Neural cell (in vitro differentiated cells): ENCODE results near the gene SLC6A8. TPM values are rescaled to one million over a fixed set of nuclear protein-coding genes. Genes with fewer than 3 reads are reported as not detected.
"Not testable (repeated sequence)": the region's sequence is repeated elsewhere in the genome, so short reads cannot be mapped to it uniquely, and the experiment has no call there.

Experiments
- H2AFZ ChIP-seq: fragments of 200-600, 300-800 bp; sonication (generic), shearing (Covaris generic); 2 replicates; pipeline ENCODE4 v1.6.0; 2014; ENCODE audit warnings: low read depth, mild to moderate bottlenecking, antibody characterized with exemption, low read length, moderate library complexity
- H3F3A ChIP-seq: fragments of 200-600 bp; shearing (Covaris generic); 2 replicates; pipeline ENCODE4 v1.6.1; 2016; ENCODE audit warnings: mild to moderate bottlenecking, moderate library complexity, mixed read lengths, antibody characterized with exemption, low read length; ENCODE audit not compliant: insufficient read depth, poor library complexity, severe bottlenecking
- H3K27ac ChIP-seq: fragments of 200-600, 300-800 bp; sonication (generic), shearing (Covaris generic); 2 replicates; pipeline ENCODE4 v1.5.1; 2014; ENCODE audit warnings: mild to moderate bottlenecking, low read length, moderate library complexity
- H3K27me3 ChIP-seq: fragments of 300-800, 200-600 bp; sonication (generic), shearing (Covaris generic); 2 replicates; pipeline ENCODE4 v1.6.0; 2014; ENCODE audit warnings: mild to moderate bottlenecking, low read depth, low read length, moderate library complexity; ENCODE audit not compliant: insufficient read depth
- H3K36me3 ChIP-seq: fragments of 300-800, 200-600 bp; sonication (generic), shearing (Covaris generic); 2 replicates; pipeline ENCODE4 v1.5.1; 2014; ENCODE audit warnings: mild to moderate bottlenecking, antibody characterized with exemption, low read length, moderate library complexity; ENCODE audit not compliant: insufficient read depth
- H3K4me2 ChIP-seq: fragments of 300-800, 200-600 bp; sonication (generic), shearing (Covaris generic); 2 replicates; pipeline ENCODE4 v1.6.0; 2014; ENCODE audit warnings: mild to moderate bottlenecking, low read length
- H3K4me3 ChIP-seq: fragments of 300-800, 200-600 bp; sonication (generic), shearing (Covaris generic); 2 replicates; pipeline ENCODE4 v1.5.1; 2014; ENCODE audit warnings: mild to moderate bottlenecking, low read length, moderate library complexity
- H3K79me2 ChIP-seq: fragments of 200-600 bp; shearing (Covaris generic); replicated peaks from 2 replicates; pipeline ENCODE4 v1.6.0; 2014; ENCODE audit warnings: mild to moderate bottlenecking, low read length, moderate library complexity; ENCODE audit not compliant: insufficient read depth
- H3K9ac ChIP-seq: fragments of 300-800, 200-600 bp; sonication (generic), shearing (Covaris generic); 2 replicates; pipeline ENCODE4 v1.6.1; 2016; ENCODE audit warnings: mild to moderate bottlenecking, low read length, mixed read lengths
- H3K9me2 ChIP-seq: fragments of 200-600 bp; shearing (Covaris generic); 2 replicates; pipeline ENCODE4 v1.6.1; 2016; ENCODE audit warnings: mild to moderate bottlenecking, low read length, mixed read lengths; ENCODE audit not compliant: insufficient read depth
- H3K9me3 ChIP-seq: fragments of 200-600, 300-800 bp; sonication (generic), shearing (Covaris generic); 2 replicates; pipeline ENCODE4 v1.6.1; 2016; ENCODE audit warnings: mild to moderate bottlenecking, mixed run types, low read length, moderate library complexity, mixed read lengths
- H4K20me1 ChIP-seq: fragments of 200-600 bp; shearing (Covaris generic); 2 replicates; pipeline ENCODE4 v1.6.1; 2016; ENCODE audit warnings: mild to moderate bottlenecking, mixed run types; ENCODE audit not compliant: insufficient read depth
- EP300 ChIP-seq: fragments of 450-650 bp; conservative IDR thresholded peaks from 2 replicates; pipeline ENCODE4 v1.6.1; 2014; ENCODE audit warnings: antibody characterized with exemption, mild to moderate bottlenecking, moderate library complexity; ENCODE audit not compliant: poor library complexity, severe bottlenecking
- EZH2 ChIP-seq: fragments of 200-600, 300-800 bp; shearing (Covaris generic), sonication (generic); IDR thresholded peaks from 2 replicates; pipeline ENCODE4 v1.6.1; 2014; ENCODE audit warnings: antibody characterized with exemption, low read length, borderline replicate concordance, mild to moderate bottlenecking; ENCODE audit not compliant: insufficient read depth, poor library complexity, severe bottlenecking
- MXI1 ChIP-seq: fragments of 450-650 bp; conservative IDR thresholded peaks from 2 replicates; pipeline ENCODE4 v1.6.1; 2014; ENCODE audit warnings: antibody characterized with exemption, mild to moderate bottlenecking; ENCODE audit not compliant: poor library complexity, severe bottlenecking
- POLR2AphosphoS5 ChIP-seq: IDR thresholded peaks from 2 replicates; pipeline ENCODE4 v1.6.1; 2012
- RAD21 ChIP-seq: fragments of 450-650 bp; conservative IDR thresholded peaks from 2 replicates; pipeline ENCODE4 v1.6.1; 2014; ENCODE audit warnings: antibody characterized with exemption, mild to moderate bottlenecking, moderate library complexity
- SMC3 ChIP-seq: fragments of 450-650 bp; conservative IDR thresholded peaks from 2 replicates; pipeline ENCODE4 v1.6.1; 2014; ENCODE audit warnings: antibody characterized with exemption, mild to moderate bottlenecking, moderate library complexity; ENCODE audit not compliant: poor library complexity
- TAF1 ChIP-seq: IDR thresholded peaks from 2 replicates; pipeline ENCODE4 v1.6.1; 2012; ENCODE audit warnings: low read depth
- polyA plus RNA-seq: library from polyadenylated mRNA; depleted of rRNA; stranded (reverse); fragments of >200 nt; gene quantifications from 2 replicates; pipeline ENCODE4 v1.2.3, GENCODE V29; 2014
- TF ChIP-seq, protein P1 (sequence below): fragments of 450-650 bp; IDR thresholded peaks from 2 replicates; pipeline ENCODE4 v1.5.1; 2014; ENCODE audit warnings: antibody characterized with exemption, mild to moderate bottlenecking, moderate library complexity; ENCODE audit not compliant: poor library complexity, severe bottlenecking
- TF ChIP-seq, protein P2 (sequence below): IDR thresholded peaks from 2 replicates; pipeline ENCODE4 v1.6.1; 2012; ENCODE audit warnings: borderline replicate concordance

SLC6A8 gene
- polyA plus RNA-seq, 1 donor from 2014 or later: 36.4 TPM

DNA sequence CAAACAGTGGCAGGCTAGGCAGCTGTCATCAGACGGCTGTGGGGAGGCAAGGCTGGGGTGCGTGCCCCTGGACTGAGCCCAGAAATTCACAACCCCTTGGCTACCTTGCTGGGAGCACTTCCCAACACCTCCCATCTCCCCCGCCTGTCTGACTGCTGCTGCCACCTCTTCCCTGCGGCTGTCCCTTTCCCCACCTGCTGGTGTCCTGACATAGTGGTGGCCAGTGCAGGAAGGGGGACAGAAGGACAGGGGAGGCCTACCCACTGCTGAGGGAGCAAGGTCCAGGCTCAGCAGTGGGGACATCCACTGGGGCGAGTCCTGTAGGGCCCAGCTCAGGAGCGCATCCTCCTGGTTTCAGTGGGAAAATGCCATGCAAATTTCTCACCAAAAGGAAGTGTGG, 40.4 kb downstream of the SLC6A8 start:
- Histone ChIP-seq H3K79me2 (no peaks in the 10 kb centered on the region), H3K9ac (no peak overlapping the region), H3F3A (no peaks in the 10 kb centered on the region), H2AFZ (no peak overlapping the region), H3K36me3 (no peaks in the 10 kb centered on the region), H3K9me2 (no peaks in the 10 kb centered on the region), H3K27me3 (no peaks in the 10 kb centered on the region), H3K4me2 (no peak overlapping the region), H3K9me3 (no peaks in the 10 kb centered on the region), H3K27ac (no peak overlapping the region), H3K4me3 (no peak overlapping the region), H4K20me1 (no peaks in the 10 kb centered on the region)
- TF ChIP-seq, protein P1, sequence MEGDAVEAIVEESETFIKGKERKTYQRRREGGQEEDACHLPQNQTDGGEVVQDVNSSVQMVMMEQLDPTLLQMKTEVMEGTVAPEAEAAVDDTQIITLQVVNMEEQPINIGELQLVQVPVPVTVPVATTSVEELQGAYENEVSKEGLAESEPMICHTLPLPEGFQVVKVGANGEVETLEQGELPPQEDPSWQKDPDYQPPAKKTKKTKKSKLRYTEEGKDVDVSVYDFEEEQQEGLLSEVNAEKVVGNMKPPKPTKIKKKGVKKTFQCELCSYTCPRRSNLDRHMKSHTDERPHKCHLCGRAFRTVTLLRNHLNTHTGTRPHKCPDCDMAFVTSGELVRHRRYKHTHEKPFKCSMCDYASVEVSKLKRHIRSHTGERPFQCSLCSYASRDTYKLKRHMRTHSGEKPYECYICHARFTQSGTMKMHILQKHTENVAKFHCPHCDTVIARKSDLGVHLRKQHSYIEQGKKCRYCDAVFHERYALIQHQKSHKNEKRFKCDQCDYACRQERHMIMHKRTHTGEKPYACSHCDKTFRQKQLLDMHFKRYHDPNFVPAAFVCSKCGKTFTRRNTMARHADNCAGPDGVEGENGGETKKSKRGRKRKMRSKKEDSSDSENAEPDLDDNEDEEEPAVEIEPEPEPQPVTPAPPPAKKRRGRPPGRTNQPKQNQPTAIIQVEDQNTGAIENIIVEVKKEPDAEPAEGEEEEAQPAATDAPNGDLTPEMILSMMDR: no peak
- no peak for TF ChIP-seq RAD21
- TF ChIP-seq, protein P2, sequence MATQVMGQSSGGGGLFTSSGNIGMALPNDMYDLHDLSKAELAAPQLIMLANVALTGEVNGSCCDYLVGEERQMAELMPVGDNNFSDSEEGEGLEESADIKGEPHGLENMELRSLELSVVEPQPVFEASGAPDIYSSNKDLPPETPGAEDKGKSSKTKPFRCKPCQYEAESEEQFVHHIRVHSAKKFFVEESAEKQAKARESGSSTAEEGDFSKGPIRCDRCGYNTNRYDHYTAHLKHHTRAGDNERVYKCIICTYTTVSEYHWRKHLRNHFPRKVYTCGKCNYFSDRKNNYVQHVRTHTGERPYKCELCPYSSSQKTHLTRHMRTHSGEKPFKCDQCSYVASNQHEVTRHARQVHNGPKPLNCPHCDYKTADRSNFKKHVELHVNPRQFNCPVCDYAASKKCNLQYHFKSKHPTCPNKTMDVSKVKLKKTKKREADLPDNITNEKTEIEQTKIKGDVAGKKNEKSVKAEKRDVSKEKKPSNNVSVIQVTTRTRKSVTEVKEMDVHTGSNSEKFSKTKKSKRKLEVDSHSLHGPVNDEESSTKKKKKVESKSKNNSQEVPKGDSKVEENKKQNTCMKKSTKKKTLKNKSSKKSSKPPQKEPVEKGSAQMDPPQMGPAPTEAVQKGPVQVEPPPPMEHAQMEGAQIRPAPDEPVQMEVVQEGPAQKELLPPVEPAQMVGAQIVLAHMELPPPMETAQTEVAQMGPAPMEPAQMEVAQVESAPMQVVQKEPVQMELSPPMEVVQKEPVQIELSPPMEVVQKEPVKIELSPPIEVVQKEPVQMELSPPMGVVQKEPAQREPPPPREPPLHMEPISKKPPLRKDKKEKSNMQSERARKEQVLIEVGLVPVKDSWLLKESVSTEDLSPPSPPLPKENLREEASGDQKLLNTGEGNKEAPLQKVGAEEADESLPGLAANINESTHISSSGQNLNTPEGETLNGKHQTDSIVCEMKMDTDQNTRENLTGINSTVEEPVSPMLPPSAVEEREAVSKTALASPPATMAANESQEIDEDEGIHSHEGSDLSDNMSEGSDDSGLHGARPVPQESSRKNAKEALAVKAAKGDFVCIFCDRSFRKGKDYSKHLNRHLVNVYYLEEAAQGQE: no peak
- TF ChIP-seq EZH2: no peak
- TF ChIP-seq POLR2AphosphoS5: no peak
- no peak for TF ChIP-seq MXI1
- no peak for TF ChIP-seq TAF1
- no peak for TF ChIP-seq EP300
- no peak for TF ChIP-seq SMC3

DNA sequence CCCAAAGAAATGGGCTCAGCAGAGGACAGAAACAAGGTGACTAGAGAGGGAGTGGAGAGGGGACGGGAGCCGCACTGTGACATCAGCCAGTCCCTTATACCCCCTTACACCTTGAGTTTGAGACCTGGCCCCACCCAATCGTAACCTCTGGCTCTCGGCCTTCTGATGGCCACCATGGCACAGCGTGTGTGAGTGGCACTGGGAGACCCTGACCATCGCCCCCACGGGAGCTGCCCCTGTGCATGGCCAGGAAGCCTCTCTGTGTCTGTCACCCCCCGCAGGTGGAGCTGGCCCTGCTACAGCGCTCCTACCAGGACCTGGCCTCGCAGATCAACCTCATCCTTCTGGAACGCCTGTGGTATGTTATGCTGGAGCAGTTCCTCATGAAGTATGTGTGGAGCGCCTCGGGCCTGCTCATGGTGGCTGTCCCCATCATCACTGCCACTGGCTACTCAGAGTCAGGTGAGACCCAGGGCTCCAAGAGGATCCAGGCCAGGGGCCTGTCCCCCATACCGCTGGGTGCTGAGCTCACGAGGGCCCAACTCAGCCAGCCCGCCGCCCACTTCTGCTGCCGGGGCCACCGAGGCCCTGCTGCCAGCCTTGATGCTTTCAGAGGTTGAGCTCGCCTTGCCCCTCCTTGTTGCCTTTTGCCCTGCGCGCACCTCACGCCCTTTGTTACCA, 41.4 kb downstream of the SLC6A8 start:
- Histone ChIP-seq H3K27me3 (no peaks in the 10 kb centered on the region), H3K9me2 (no peaks in the 10 kb centered on the region), H3K9ac (no peak overlapping the region), H3K27ac (no peak overlapping the region), H3K79me2 (no peaks in the 10 kb centered on the region), H3K4me3 (no peak overlapping the region), H3F3A (no peaks in the 10 kb centered on the region), H3K9me3 (no peaks in the 10 kb centered on the region), H3K36me3 (no peaks in the 10 kb centered on the region), H4K20me1 (no peaks in the 10 kb centered on the region), H3K4me2 (no peak overlapping the region), H2AFZ (no peak overlapping the region)
- TF ChIP-seq EP300 (no peak), TAF1 (no peak), EZH2 (no peak), RAD21 (no peak), POLR2AphosphoS5 (no peak), MXI1 (no peak), SMC3 (no peak)
- TF ChIP-seq, protein P2: no peak
- TF ChIP-seq, protein P1: no peak

DNA sequence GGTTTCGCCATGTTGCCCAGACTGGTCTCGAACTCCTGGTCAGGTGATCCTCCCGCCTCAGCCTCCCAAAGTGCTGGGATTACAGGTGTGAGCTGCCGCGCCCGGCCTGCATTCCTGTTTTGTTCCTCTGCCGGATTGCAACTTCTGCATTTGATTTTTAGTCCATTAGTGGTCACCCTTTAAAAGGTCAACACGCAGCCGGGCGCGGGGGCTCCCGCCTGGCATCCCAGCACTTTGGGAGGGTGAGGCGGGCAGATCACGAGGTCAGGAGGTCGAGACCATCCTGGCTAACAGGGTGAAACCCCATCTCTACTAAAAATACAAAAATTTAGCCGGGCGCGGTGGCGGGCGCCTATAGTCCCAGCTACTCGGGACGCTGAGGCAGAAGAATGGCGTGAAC, 42.4 kb downstream of the SLC6A8 start:
- not testable (repeated sequence) for H2AFZ ChIP-seq, H3F3A ChIP-seq, H3K79me2 ChIP-seq, H3K9me2 ChIP-seq, H4K20me1 ChIP-seq, H3K9ac ChIP-seq, H3K36me3 ChIP-seq, H3K9me3 ChIP-seq, H3K27ac ChIP-seq, H3K4me2 ChIP-seq, H3K4me3 ChIP-seq, H3K27me3 ChIP-seq
